Skeletal muscle cell (primary cell): ENCODE data around the gene GLB1L3.
"Not testable (repeated sequence)": the region's sequence is repeated elsewhere in the genome, so short reads cannot be mapped to it uniquely, and the experiment has no call there.

Source experiments
- DNase-seq: peaks from one replicate; pipeline ENCODE4 v3.0.0-alpha.2; 2010; ENCODE audit warnings: low read depth
- H3K4me3 ChIP-seq: 2 replicates; pipeline ENCODE4 v1.5.1; 2011; ENCODE audit warnings: low read depth, mild to moderate bottlenecking, control low read depth, low read length, moderate library complexity

GLB1L3 gene

GRCh38 chr11:134248910-134249480 is 27.2 kb upstream of the GLB1L3 start:
- no peak for DNase-seq
- H3K4me3 ChIP-seq: no peak overlapping the region

GRCh38 chr11:134250246-134250645 is 25.9 kb upstream of the GLB1L3 start:
- no peak for DNase-seq
- H3K4me3 ChIP-seq: no peak overlapping the region

GRCh38 chr11:134250675-134251074 is 25.5 kb upstream of the GLB1L3 start:
- no peak for DNase-seq
- no peak overlapping the region for H3K4me3 ChIP-seq

GRCh38 chr11:134252346-134253187 is 23.6 kb upstream of the GLB1L3 start:
- peak; percentile 26 for DNase-seq
- H3K4me3 ChIP-seq: peak overlapping the region; percentile 92

GRCh38 chr11:134253188-134253993 is 22.8 kb upstream of the GLB1L3 start, which contains the start of the genes ACAD8 and THYN1:
TSS of gene ACAD8 (plus strand) at chr11:134253568. CDS start at chr11:134253601, 33 bp downstream.
TSS of gene THYN1 (minus strand) at chr11:134253352. CDS start at chr11:134252882, 470 bp downstream.
- H3K4me3 ChIP-seq: peak within 1 kb of the TSS; percentile 92

GRCh38 chr11:134254433-134255183 is 21.6 kb upstream of the GLB1L3 start:
- no peak for DNase-seq
- H3K4me3 ChIP-seq: peak overlapping the region; percentile 92

More at GRCh38 chr11:134253188-134253993, 22.8 kb upstream of the GLB1L3 start, which contains the start of the genes ACAD8 and THYN1:
- DNase-seq: peak; percentile 91

- H3K4me3 ChIP-seq, DNase-seq: not testable (repeated sequence)
These were observed 21.0 kb upstream of the GLB1L3 start for GRCh38 chr11:134255184-134255561.

GRCh38 chr11:134257101-134257500 is 19.1 kb upstream of the GLB1L3 start:
- no peak for DNase-seq
- no peak overlapping the region for H3K4me3 ChIP-seq

GRCh38 chr11:134258577-134258976 is 17.6 kb upstream of the GLB1L3 start:
- DNase-seq: no peak
- no peak overlapping the region for H3K4me3 ChIP-seq

GRCh38 chr11:134260503-134260902 is 15.7 kb upstream of the GLB1L3 start:
- no peak overlapping the region for H3K4me3 ChIP-seq
- no peak for DNase-seq

- no peak overlapping the region for H3K4me3 ChIP-seq
- DNase-seq: no peak
These were observed 15.2 kb upstream of the GLB1L3 start for GRCh38 chr11:134260983-134261382.

- peak; percentile 27 for DNase-seq
- H3K4me3 ChIP-seq: no peak overlapping the region
These were observed 14.3 kb upstream of the GLB1L3 start for GRCh38 chr11:134261626-134262488.

- DNase-seq: no peak
- H3K4me3 ChIP-seq: no peak overlapping the region
These were observed 11.0 kb upstream of the GLB1L3 start for GRCh38 chr11:134264966-134265764.

GRCh38 chr11:134266440-134266839 is 9.7 kb upstream of the GLB1L3 start:
- H3K4me3 ChIP-seq: no peak overlapping the region
- DNase-seq: no peak

GRCh38 chr11:134266841-134267251 is 9.3 kb upstream of the GLB1L3 start:
- DNase-seq: peak; percentile 27
- H3K4me3 ChIP-seq: no peak overlapping the region

- H3K4me3 ChIP-seq: no peak overlapping the region
- DNase-seq: no peak
These were observed 8.7 kb upstream of the GLB1L3 start for GRCh38 chr11:134267461-134267860.

GRCh38 chr11:134267966-134268365 is 8.2 kb upstream of the GLB1L3 start:
- H3K4me3 ChIP-seq: no peak overlapping the region
- DNase-seq: no peak
